22Rv1 (cell line): ENCODE measurements around the gene AP1S3.

Experiments
- H3K27ac ChIP-seq: fragments of 450-650 bp; 2 replicates; pipeline ENCODE4 v1.5.1; 2017
- ZFX ChIP-seq: fragments of 450-650 bp; IDR thresholded peaks from 2 replicates; pipeline ENCODE4 v1.6.1; 2017; ENCODE audit warnings: antibody characterized with exemption, borderline replicate concordance
- TF ChIP-seq, protein P1 (sequence below): fragments of 450-650 bp; IDR thresholded peaks from 2 replicates; pipeline ENCODE4 v1.5.1; 2017; ENCODE audit warnings: mild to moderate bottlenecking

The AP1S3 gene

DNA sequence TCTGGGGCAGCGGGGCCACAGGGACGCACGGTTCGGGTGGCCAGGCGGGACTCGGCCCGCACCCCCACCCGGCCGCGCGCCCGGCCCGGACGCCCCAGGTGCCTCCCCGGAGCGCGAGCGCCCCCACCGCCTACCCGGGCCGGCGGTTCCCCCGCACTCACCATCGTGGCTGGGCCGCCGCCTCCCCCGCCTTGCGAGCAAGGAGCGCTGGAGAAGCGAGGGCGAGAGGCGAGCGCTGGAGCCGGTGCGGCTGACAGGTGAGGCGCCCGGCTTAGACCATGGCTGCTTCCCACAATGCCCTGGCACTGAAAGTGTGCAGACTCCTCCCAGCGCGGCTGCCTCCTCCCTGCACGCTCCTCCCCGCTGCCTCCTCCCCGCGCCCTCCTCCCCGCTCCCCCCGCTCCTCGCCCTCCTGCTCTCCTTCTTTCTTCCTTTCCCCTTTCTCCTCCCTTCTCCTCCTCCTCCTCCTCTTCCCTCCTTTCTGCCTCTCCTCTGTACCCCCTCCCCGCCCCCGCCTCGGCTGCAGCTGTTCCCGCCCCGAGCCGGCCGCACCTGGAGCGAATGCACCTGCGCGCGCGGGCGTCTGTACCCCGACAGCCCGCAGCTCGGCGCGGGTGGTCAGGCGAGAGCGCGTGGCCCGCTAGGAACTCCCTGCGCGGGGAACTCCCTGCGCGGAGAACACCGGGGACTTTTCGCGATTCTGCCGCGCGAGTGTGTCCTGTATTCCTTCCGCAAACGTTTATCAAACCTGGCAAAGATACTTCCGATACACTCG, at the start of gene AP1S3:
Gene AP1S3, minus strand, starts transcription at position 296 of the 775 bp plus-strand sequence. Its CDS starts 132 bp downstream, at position 164.
- TF ChIP-seq ZFX = no peak
- TF ChIP-seq, protein P1, sequence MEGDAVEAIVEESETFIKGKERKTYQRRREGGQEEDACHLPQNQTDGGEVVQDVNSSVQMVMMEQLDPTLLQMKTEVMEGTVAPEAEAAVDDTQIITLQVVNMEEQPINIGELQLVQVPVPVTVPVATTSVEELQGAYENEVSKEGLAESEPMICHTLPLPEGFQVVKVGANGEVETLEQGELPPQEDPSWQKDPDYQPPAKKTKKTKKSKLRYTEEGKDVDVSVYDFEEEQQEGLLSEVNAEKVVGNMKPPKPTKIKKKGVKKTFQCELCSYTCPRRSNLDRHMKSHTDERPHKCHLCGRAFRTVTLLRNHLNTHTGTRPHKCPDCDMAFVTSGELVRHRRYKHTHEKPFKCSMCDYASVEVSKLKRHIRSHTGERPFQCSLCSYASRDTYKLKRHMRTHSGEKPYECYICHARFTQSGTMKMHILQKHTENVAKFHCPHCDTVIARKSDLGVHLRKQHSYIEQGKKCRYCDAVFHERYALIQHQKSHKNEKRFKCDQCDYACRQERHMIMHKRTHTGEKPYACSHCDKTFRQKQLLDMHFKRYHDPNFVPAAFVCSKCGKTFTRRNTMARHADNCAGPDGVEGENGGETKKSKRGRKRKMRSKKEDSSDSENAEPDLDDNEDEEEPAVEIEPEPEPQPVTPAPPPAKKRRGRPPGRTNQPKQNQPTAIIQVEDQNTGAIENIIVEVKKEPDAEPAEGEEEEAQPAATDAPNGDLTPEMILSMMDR = no peak
- H3K27ac ChIP-seq = peak within 1 kb of the TSS; percentile 78

- no peak overlapping the region for H3K27ac ChIP-seq
- TF ChIP-seq, protein P1 = no peak
- no peak for TF ChIP-seq ZFX
Observed at GRCh38 chr2:223887127-223887526, 49.7 kb upstream of the AP1S3 start.

DNA sequence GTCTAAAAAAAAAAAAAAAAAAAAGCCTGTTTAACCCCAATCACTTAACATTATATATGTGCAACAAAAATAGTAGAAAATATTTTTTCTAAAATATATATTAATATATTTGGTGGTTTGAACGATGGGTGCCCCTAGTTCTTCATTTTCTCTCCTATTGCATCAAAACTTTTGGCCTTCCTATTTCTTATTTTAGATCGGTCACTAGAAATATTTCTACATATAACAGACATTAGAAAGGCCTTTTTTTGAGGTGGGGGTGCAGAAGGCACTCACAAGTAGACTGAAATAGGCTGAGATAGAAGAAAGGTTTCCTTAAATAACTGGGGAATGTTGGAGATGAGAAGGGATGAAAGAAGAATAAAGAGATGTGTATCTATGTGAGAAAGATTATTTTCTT, 49.3 kb upstream of the AP1S3 start:
- TF ChIP-seq, protein P1 = no peak
- TF ChIP-seq ZFX = no peak
- H3K27ac ChIP-seq = no peak overlapping the region

- no peak overlapping the region for H3K27ac ChIP-seq
- TF ChIP-seq, protein P1 = no peak
- no peak for TF ChIP-seq ZFX
Observed at GRCh38 chr2:223884399-223884798, 47.0 kb upstream of the AP1S3 start.

- H3K27ac ChIP-seq = no peak overlapping the region
- TF ChIP-seq ZFX = no peak
- TF ChIP-seq, protein P1 = no peak
Observed at GRCh38 chr2:223882715-223883114, 45.3 kb upstream of the AP1S3 start.

- H3K27ac ChIP-seq = no peak overlapping the region
- TF ChIP-seq, protein P1 = no peak
- no peak for TF ChIP-seq ZFX
Observed at GRCh38 chr2:223880796-223881195, 43.4 kb upstream of the AP1S3 start.

- no peak overlapping the region for H3K27ac ChIP-seq
- TF ChIP-seq ZFX = no peak
- TF ChIP-seq, protein P1 = no peak
Observed at GRCh38 chr2:223877721-223878410, 40.5 kb upstream of the AP1S3 start.
